HepG2 (cell line): ENCODE measurements around the gene CMIP. TPM values are rescaled to one million over a fixed set of nuclear protein-coding genes. Genes with fewer than 3 reads are reported as not detected.

Experiments used
- ATF2 ChIP-seq: sonication (generic); formaldehyde crosslinking; IDR thresholded peaks from 2 replicates; pipeline ENCODE4 v1.4.0; 2020; ENCODE audit warnings: missing genetic modification reagents
- CSRNP2 ChIP-seq: sonication (generic); formaldehyde crosslinking; conservative IDR thresholded peaks from 2 replicates; pipeline ENCODE4 v1.8.0; 2022; ENCODE audit warnings: low read depth, missing genetic modification reagents
- DPF2 ChIP-seq: sonication (generic); formaldehyde crosslinking; IDR thresholded peaks from 2 replicates; pipeline ENCODE4 v1.4.0; 2020; ENCODE audit warnings: mild to moderate bottlenecking, low read depth, missing genetic modification reagents, borderline replicate concordance
- FOXK1 ChIP-seq: sonication (generic); formaldehyde crosslinking; IDR thresholded peaks from 2 replicates; pipeline ENCODE4 v1.4.0; 2020; ENCODE audit warnings: low read depth, missing genetic modification reagents, borderline replicate concordance
- FOXP4 ChIP-seq: sonication (generic); formaldehyde crosslinking; IDR thresholded peaks from 2 replicates; pipeline ENCODE4 v1.4.0; 2020; ENCODE audit warnings: missing genetic modification reagents
- MAFK ChIP-seq, 2 experiments: IDR thresholded peaks in 1 of 2; conservative IDR thresholded peaks in 1 of 2; 2 replicates each; pipeline ENCODE4 v1.6.1; 2011; ENCODE audit warnings: improper control_type of control experiment in 2 of 2, low read length in 2 of 2
- MLLT10 ChIP-seq: sonication (generic); formaldehyde crosslinking; IDR thresholded peaks from 2 replicates; pipeline ENCODE4 v1.4.0; 2020; ENCODE audit warnings: missing genetic modification reagents
- NFATC3 ChIP-seq: sonication (generic); formaldehyde crosslinking; IDR thresholded peaks from 2 replicates; pipeline ENCODE4 v1.5.1; 2020; ENCODE audit warnings: mild to moderate bottlenecking, missing genetic modification reagents
- PAWR ChIP-seq: sonication (generic); formaldehyde crosslinking; IDR thresholded peaks from 2 replicates; pipeline ENCODE4 v1.4.0; 2020; ENCODE audit warnings: missing genetic modification reagents, mild to moderate bottlenecking, borderline replicate concordance
- PHF21A ChIP-seq: sonication (generic); formaldehyde crosslinking; IDR thresholded peaks from 2 replicates; pipeline ENCODE4 v1.5.0; 2020; ENCODE audit warnings: mild to moderate bottlenecking, missing genetic modification reagents
- SATB2 ChIP-seq: sonication (generic); formaldehyde crosslinking; IDR thresholded peaks from 2 replicates; pipeline ENCODE4 v1.5.0; 2020; ENCODE audit warnings: missing genetic modification reagents
- THAP9 ChIP-seq: sonication (generic); formaldehyde crosslinking; IDR thresholded peaks from 2 replicates; pipeline ENCODE4; 2020; ENCODE audit warnings: missing genetic modification reagents, mild to moderate bottlenecking, borderline replicate concordance
- TOPORS ChIP-seq: sonication (generic); formaldehyde crosslinking; IDR thresholded peaks from 2 replicates; pipeline ENCODE4 v1.8.0; 2023; ENCODE audit warnings: mild to moderate bottlenecking, missing genetic modification reagents
- ZNF18 ChIP-seq: sonication (generic); formaldehyde crosslinking; IDR thresholded peaks from 2 replicates; pipeline ENCODE4 v1.8.0; 2022; ENCODE audit warnings: mild to moderate bottlenecking, missing genetic modification reagents; ENCODE audit not compliant: insufficient replicate concordance
- ZNF230 ChIP-seq: sonication (generic); formaldehyde crosslinking; IDR thresholded peaks from 2 replicates; pipeline ENCODE4 v1.4.0; 2020; ENCODE audit warnings: mild to moderate bottlenecking, missing genetic modification reagents
- ZNF564 ChIP-seq: sonication (generic); formaldehyde crosslinking; IDR thresholded peaks from 2 replicates; pipeline ENCODE4 v1.8.1; 2023; ENCODE audit warnings: mild to moderate bottlenecking, missing genetic modification reagents
- ZNF776 ChIP-seq: sonication (generic); formaldehyde crosslinking; IDR thresholded peaks from 2 replicates; pipeline ENCODE4 v1.4.0; 2020; ENCODE audit warnings: mild to moderate bottlenecking, missing genetic modification reagents
- ZNF816 ChIP-seq: sonication (generic); formaldehyde crosslinking; IDR thresholded peaks from 2 replicates; pipeline ENCODE4 v1.8.0; 2022; ENCODE audit warnings: missing genetic modification reagents, mild to moderate bottlenecking, borderline replicate concordance
- ZSCAN31 ChIP-seq: sonication (generic); formaldehyde crosslinking; IDR thresholded peaks from 2 replicates; pipeline ENCODE4 v1.5.0; 2020; ENCODE audit warnings: low read depth, mild to moderate bottlenecking, missing genetic modification reagents
- polyA plus RNA-seq, 8 experiments: library from polyadenylated mRNA; depleted of rRNA in 3 of 8; stranded (reverse) in 7 of 8; unstranded in 1 of 8; fragments of >200 nt; fragmentation: Illumina TruSeq in 4 of 8; extraction: Trizol in 4 of 8; gene quantifications; 2 replicates each; pipeline versions ENCODE4 v1.2.1 to v1.2.3, GENCODE V29; 2011 to 2016; ENCODE audit warnings: low read depth in 4 of 8, missing spikeins in 1 of 8, mixed read lengths in 1 of 8; ENCODE audit not compliant: insufficient read depth in 1 of 8
- total RNA-seq, 5 experiments: library from RNA; depleted of rRNA; stranded (reverse); fragments of >200 nt; fragmentation: Illumina TruSeq; extraction: Trizol; gene quantifications; 2 replicates each; pipeline ENCODE4 v1.2.3, GENCODE V29; 2016; ENCODE audit warnings: low read depth in 1 of 5

Gene CMIP
- total and polyA plus RNA-seq, 2 of the 13 experiments (the other 11 are each of a cell fraction or from before 2014, with no cell fraction given): 10.9 to 18.1 TPM

GRCh38 chr16:81558444-81559175, 114.0 kb downstream of the CMIP start (continued):
- TF ChIP-seq THAP9 (CRISPR knock-in tag) (no peak), FOXK1 (CRISPR knock-in tag) (peak; percentile 61; the same call in 1 of the 2 replicates), DPF2 (CRISPR knock-in tag) (peak; percentile 56; the same call in 1 of the 2 replicates), ZNF816 (CRISPR knock-in tag) (no peak), ATF2 (CRISPR knock-in tag) (peak; percentile 47; the same call in 1 of the 2 replicates), ZNF230 (CRISPR knock-in tag) (peak; percentile 44; the same call in 1 of the 2 replicates), PAWR (no peak), MAFK (conservative IDR thresholded peaks at IDR 0.05 in 1 of 2, IDR thresholded peaks at IDR 0.05 in 1 of 2; ENCODE audit: low read length in 2 of 2) (no peak), CSRNP2 (CRISPR knock-in tag) (no peak), FOXP4 (CRISPR knock-in tag) (peak; percentile 74; the same call in 1 of the 2 replicates), PHF21A (CRISPR knock-in tag) (peak; percentile 66; the same call in 1 of the 2 replicates), NFATC3 (no peak), ZSCAN31 (CRISPR knock-in tag) (peak; percentile 37; the same call in 1 of the 2 replicates), ZNF18 (no peak), ZNF564 (CRISPR knock-in tag) (0 out of 2 replicates have a peak, but pooled peaks have one; percentile 50), SATB2 (no peak), TOPORS (CRISPR knock-in tag) (no peak), ZNF776 (CRISPR knock-in tag) (no peak), MLLT10 (CRISPR knock-in tag) (no peak)
